Hepatocyte (in vitro differentiated cells): ENCODE data around the gene PLSCR5. TPM values are rescaled to one million over a fixed set of nuclear protein-coding genes. Genes with fewer than 3 reads are reported as not detected.

Source experiments
- DNase-seq: peaks from one replicate; pipeline ENCODE4 v3.0.0-alpha.2; 2016; ENCODE audit warnings: low spot score
- H2AFZ ChIP-seq: fragments of 200-600 bp; sonication (generic); 2 replicates; pipeline ENCODE4 v1.6.0; 2016; ENCODE audit warnings: antibody characterized with exemption, mild to moderate bottlenecking
- H3K27ac ChIP-seq: fragments of 200-600 bp; sonication (generic); 2 replicates; pipeline ENCODE4 v1.5.1; 2016; ENCODE audit warnings: mild to moderate bottlenecking
- H3K27me3 ChIP-seq: fragments of 200-600 bp; sonication (generic); 2 replicates; pipeline ENCODE4 v1.6.1; 2016
- H3K36me3 ChIP-seq: fragments of 200-600 bp; sonication (generic); replicated peaks from 2 replicates; pipeline ENCODE4 v1.5.1; 2016; ENCODE audit warnings: low read depth; ENCODE audit not compliant: insufficient read depth
- H3K4me1 ChIP-seq: fragments of 200-600 bp; sonication (generic); 2 replicates; pipeline ENCODE4 v1.5.1; 2016; ENCODE audit warnings: mild to moderate bottlenecking, moderate library complexity; ENCODE audit not compliant: insufficient read depth
- H3K4me2 ChIP-seq: fragments of 200-600 bp; sonication (generic); 2 replicates; pipeline ENCODE4 v1.6.0; 2016
- H3K4me3 ChIP-seq: fragments of 200-600 bp; sonication (generic); 2 replicates; pipeline ENCODE4 v1.5.1; 2016; ENCODE audit warnings: mild to moderate bottlenecking
- H3K79me2 ChIP-seq: fragments of 200-600 bp; sonication (generic); 2 replicates; pipeline ENCODE4 v1.6.0; 2017; ENCODE audit warnings: mild to moderate bottlenecking
- H3K9me2 ChIP-seq: fragments of 200-600 bp; sonication (generic); replicated peaks from 2 replicates; pipeline ENCODE4 v1.6.0; 2017; ENCODE audit warnings: mild to moderate bottlenecking; ENCODE audit not compliant: insufficient read depth
- H3K9me3 ChIP-seq: fragments of 200-600 bp; sonication (generic); 2 replicates; pipeline ENCODE4 v1.5.1; 2016; ENCODE audit warnings: low read depth, mild to moderate bottlenecking
- H4K20me1 ChIP-seq: fragments of 200-600 bp; sonication (generic); 2 replicates; pipeline ENCODE4 v1.6.0; 2016; ENCODE audit warnings: mild to moderate bottlenecking; ENCODE audit not compliant: insufficient read depth, poor library complexity, severe bottlenecking
- CTCF ChIP-seq: fragments of 200-600 bp; sonication (generic); IDR thresholded peaks from 2 replicates; pipeline ENCODE4 v1.5.1; 2016; ENCODE audit warnings: antibody characterized with exemption, mild to moderate bottlenecking; ENCODE audit not compliant: poor library complexity
- EZH2 ChIP-seq: fragments of 200-600 bp; sonication (generic); IDR thresholded peaks from 2 replicates; pipeline ENCODE4 v1.6.1; 2016; ENCODE audit warnings: antibody characterized with exemption, mild to moderate bottlenecking, borderline replicate concordance
- EZH2phosphoT487 ChIP-seq: fragments of 200-600 bp; sonication (generic); IDR thresholded peaks from one replicate; pipeline ENCODE4 v1.6.1; 2018; ENCODE audit warnings: antibody characterized with exemption, mild to moderate bottlenecking, low read depth, moderate library complexity; ENCODE audit not compliant: unreplicated experiment, severe bottlenecking
- WGBS: methylation state at CpG from one replicate; pipeline ENCODE4 v1.1.6; 2016; ENCODE audit warnings: low lambda C conversion rate; ENCODE audit errors: missing lambda C conversion rate; 5-methylcytosine and 5-hydroxymethylcytosine counted together
- polyA plus RNA-seq: library from polyadenylated mRNA; unstranded; fragments of >200 nt; fragmentation: Nextera tagmentation; extraction: Ambion mirVana; gene quantifications from 2 replicates; pipeline ENCODE4 v1.2.1, GENCODE V29; 2016
- total RNA-seq: library from RNA; depleted of rRNA; stranded (reverse); fragments of >200 nt; gene quantifications from 2 replicates; pipeline ENCODE4 v1.2.3, GENCODE V29; 2014

PLSCR5 gene
- total and polyA plus RNA-seq, 2 experiments from 2014 or later = 2.0 to 3.0 TPM

- Histone ChIP-seq H3K27ac (no peak overlapping the region), H2AFZ (no peak overlapping the region), H3K4me2 (no peak overlapping the region), H3K9me3 (no peaks in the 10 kb centered on the region), H3K4me3 (no peak overlapping the region), H3K27me3 (no peaks in the 10 kb centered on the region), H3K4me1 (no peaks in the 10 kb centered on the region), H3K36me3 (no peaks in the 10 kb centered on the region), H4K20me1 (no peaks in the 10 kb centered on the region), H3K9me2 (no peaks in the 10 kb centered on the region), H3K79me2 (no peaks in the 10 kb centered on the region)
- TF ChIP-seq EZH2 = no peak
- no peak for TF ChIP-seq CTCF
- no peak for TF ChIP-seq EZH2phosphoT487
- DNase-seq = no peak
- 80% methylated on average over 4 of the region's 4 CpGs for WGBS
Measured at GRCh38 chr3:146646261-146646660, 41.1 kb upstream of the PLSCR5 start.

DNA sequence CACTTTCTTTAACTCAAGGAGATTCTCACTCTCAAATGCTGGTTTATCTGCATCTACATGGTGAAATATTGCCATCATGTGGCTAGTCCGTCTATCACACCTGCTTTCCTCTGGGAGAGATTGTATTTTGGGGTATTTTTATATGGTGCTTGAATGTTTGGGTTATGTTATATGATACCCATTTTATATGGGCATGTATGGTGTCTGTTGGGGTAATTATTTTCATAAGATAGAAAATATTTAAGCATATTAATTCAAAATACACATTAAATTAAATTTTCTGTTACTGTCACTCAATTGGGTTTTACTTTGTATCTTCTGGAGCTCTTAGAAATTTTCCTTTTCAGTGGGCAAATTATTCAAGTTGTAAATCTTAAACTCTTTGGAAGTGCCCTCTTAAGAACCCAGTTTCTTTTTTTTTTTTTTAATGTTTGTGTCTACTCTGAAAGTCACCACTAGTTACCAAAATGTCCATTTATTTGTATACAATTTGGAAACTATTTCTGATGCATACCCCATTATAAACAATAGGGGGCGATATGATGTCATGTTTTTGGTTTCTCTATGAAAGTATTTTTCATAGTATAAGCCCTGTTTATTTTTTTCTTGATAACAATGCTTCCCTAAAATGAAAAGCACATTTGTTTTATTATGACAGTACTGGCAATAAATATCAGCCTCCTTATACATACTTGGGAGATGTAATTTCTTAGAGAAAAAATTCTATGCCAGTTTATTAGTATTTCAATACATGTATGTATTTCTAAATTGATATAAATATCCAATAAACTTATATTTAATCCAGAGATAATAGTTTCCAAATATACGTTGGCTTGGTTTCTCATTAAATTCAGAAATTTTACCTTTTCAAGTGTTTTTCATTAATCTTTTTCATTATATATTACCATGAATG, 36.1 kb upstream of the PLSCR5 start:
- no peaks in the 10 kb centered on the region for H3K9me3 ChIP-seq
- 16% methylated on average over 3 of the region's 3 CpGs for WGBS
- no peak overlapping the region for H2AFZ ChIP-seq

DNA sequence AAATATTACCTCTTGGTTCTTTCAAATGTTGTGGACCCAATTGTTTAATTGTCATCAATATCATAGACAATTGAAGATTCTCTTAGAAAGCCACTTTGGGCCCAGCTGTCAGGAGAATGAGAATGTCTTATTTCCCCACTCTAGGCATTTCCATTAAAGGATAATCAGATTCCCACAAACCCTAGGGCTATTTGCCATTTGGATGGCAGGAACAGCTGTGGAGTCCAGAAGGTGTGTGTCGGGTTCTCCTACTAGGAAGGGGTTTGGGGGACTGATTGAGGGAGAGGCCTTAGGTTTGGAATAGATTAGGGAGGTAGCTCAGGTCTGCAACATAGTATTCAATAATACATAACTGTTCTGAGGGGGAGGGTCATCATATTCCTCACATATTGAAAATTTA, 35.2 kb upstream of the PLSCR5 start:
- H3K27ac ChIP-seq = no peak overlapping the region
- H3K4me1 ChIP-seq = no peaks in the 10 kb centered on the region
- TF ChIP-seq CTCF (no peak), EZH2phosphoT487 (no peak), EZH2 (no peak)
- H3K27me3 ChIP-seq = no peaks in the 10 kb centered on the region
- H3K36me3 ChIP-seq = no peaks in the 10 kb centered on the region
- WGBS = 90% methylated on average over 1 of the region's 1 CpG
- H3K9me3 ChIP-seq = no peaks in the 10 kb centered on the region
- no peak overlapping the region for H3K4me2 ChIP-seq
- H2AFZ ChIP-seq = no peak overlapping the region
- H3K79me2 ChIP-seq = no peaks in the 10 kb centered on the region
- H3K9me2 ChIP-seq = no peaks in the 10 kb centered on the region
- H4K20me1 ChIP-seq = no peaks in the 10 kb centered on the region
- no peak for DNase-seq
- H3K4me3 ChIP-seq = no peak overlapping the region

More for the DNA sequence above, 36.1 kb upstream of the PLSCR5 start:
- H3K9me2 ChIP-seq = no peaks in the 10 kb centered on the region
- no peak overlapping the region for H3K27ac ChIP-seq
- no peaks in the 10 kb centered on the region for H3K79me2 ChIP-seq
- no peak overlapping the region for H3K4me3 ChIP-seq
- no peak for TF ChIP-seq EZH2
- peak; percentile 63 for TF ChIP-seq CTCF
- TF ChIP-seq EZH2phosphoT487 = no peak
- peak; percentile 39 for DNase-seq
- no peaks in the 10 kb centered on the region for H3K36me3 ChIP-seq
- H3K4me1 ChIP-seq = no peaks in the 10 kb centered on the region
- H4K20me1 ChIP-seq = no peaks in the 10 kb centered on the region
- no peaks in the 10 kb centered on the region for H3K27me3 ChIP-seq
- no peak overlapping the region for H3K4me2 ChIP-seq
